T-helper 1 cell (primary cell): ENCODE measurements around the gene ANKEF1.
A peak's percentile ranks its signal among the peaks of the same experiment; 100 is the strongest.

Source experiments
- DNase-seq, 5 donors: peaks; one replicate each; pipeline ENCODE4 v3.0.0-alpha.2; 2012 to 2020

ANKEF1 gene

GRCh38 chr20:10089871-10090587, 55.2 kb downstream of the ANKEF1 start:
- DNase-seq, result no peak

DNA sequence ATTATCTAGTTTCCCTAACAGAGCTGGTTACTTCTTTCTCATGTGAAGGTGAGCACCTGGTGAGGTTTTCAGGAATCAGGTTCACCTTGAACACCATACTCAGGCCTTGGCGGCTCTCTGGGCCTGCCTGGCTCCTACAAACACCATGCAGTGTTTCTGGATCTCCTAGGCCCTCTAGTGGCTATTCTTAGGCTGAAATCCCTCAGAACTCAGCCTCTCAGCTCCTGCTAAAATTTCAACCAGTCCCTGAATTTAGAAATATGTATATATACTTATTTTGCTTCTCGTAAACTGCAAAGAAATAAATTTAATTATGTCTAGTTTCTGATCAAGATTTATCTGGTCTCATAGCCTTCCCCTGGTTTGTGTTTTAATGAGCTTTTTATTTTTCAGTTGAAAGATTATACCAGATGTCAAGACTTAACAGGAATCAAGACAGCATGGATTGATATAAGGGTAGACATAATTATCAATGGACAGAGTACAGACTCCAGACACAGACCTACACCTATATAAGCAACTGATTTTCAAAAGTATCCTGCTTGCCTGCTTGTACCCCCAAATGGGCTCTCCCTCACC, 55.9 kb downstream of the ANKEF1 start:
- peak in 2 of 5 donors; percentile 7 to 9 for DNase-seq

DNA sequence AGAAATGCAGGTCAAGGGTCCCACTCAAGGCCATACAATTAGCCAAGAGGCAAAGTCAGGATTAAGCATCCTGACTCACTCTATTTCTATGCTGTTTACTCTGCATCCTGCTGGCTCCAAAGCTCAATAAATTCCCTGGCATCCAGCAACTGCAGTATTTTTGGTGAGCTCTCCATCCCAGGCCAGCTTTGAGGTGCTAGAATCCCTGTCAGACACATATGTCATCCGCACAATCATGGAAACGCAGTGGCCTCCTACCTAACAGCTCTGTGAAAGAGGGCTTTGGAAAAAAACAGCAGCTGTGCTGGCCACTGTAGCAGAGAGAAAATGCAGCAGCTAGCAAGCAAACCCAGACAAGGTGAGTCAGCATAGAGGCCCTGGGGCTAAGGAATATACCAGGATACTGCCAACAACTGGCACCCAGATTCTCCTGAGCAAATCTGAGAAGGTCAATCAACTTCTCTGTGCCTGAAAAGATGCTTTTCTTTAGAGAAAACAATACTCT, 58.4 kb downstream of the ANKEF1 start:
- DNase-seq, result no peak

GRCh38 chr20:10094566-10095173, 59.9 kb downstream of the ANKEF1 start:
- no peak for DNase-seq

DNA sequence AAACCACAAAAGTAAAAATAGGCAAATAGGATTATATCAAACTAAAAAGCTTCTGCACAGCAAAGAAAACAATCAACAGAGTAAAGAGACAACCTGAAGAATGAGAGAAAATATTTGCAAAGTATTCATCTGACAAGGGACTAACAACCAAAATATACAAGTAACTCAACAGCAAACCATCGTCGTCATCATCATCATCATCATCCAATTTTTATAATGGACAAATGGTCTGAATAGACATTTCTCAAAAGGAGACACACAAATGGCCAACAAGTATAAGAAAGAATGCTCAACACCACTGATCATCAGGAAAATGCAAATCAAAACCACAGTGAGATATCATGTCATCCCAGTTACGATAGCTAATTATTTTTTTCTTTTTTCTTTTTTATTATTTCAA, 62.0 kb downstream of the ANKEF1 start:
- no peak for DNase-seq

DNA sequence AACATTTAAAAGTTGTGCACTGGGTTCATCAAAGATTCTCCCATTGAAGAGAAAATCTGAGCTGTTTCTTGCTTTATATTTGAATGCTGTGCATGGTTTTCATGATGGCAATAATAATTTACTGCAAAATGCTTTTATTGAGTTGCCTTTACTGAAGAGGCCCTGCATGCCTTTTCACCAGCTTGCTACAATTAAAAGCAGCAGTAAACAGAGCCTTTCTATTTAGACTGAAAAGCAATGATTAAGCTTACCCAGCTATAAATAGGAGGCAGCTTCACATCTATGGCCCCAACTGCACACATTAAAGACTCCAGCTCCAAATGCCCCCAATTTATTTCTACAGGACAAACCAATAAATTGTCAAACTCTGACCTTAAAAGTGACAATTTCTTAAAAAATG, 70.3 kb downstream of the ANKEF1 start:
- DNase-seq, result no peak
